ENCODE results near the gene CRYAB.

DNA sequence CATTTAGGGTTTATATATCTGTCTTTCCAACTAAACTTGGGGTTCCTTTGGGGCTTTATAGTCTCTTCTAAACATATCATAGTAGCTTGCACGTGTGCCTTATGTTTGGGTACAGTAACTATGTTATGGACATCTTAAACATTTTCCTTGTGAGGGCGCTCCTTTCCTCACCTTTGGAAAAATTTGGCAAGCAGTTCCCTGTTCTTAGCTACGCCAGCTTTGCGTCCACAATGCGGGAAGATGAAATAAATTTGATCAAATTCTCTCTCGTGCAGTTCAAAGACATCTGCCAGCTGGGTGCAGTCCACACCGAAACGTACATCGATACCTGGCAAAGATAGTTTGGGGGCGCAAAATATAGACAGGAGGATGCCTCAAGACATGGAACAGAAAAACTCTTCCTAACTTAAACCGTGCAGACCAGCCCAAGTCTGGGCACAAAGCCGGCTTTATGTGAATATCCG is 33.2 kb downstream of the CRYAB start:
- TF ChIP-seq POLR2A (IDR thresholded peaks at IDR 0.05; ENCODE audit: low read depth, low read length): no peak
- TF ChIP-seq POLR2AphosphoS5 (IDR thresholded peaks at IDR 0.05; ENCODE audit: low read depth, low read length): no peak
- no peak for TF ChIP-seq TAF1 (IDR thresholded peaks at IDR 0.05; ENCODE audit: low read depth, low read length)
- no peak for TF ChIP-seq SPI1 (IDR thresholded peaks at IDR 0.05; ENCODE audit: low read depth, low read length)
- TF ChIP-seq PAX5 (IDR thresholded peaks at IDR 0.05; ENCODE audit: insufficient read depth, low read length, severe bottlenecking): no peak
